Stimulated activated CD8-positive, alpha-beta memory T cell treated with anti-CD3 and anti-CD28 coated beads, Interleukin-2, amount 100 ng/mL, for 1 hour (primary cell): Measurements from ENCODE around the gene DNAH2.

Experiments used
- DNase-seq, 2 donors: peaks; one replicate each; pipeline ENCODE4 v3.0.0-alpha.2; 2020; ENCODE audit warnings: low read depth in 2 of 2

DNAH2 gene

GRCh38 chr17:7838090-7839075, 120.8 kb downstream of the DNAH2 start:
- no peak for DNase-seq

- DNase-seq: no peak
Observed at GRCh38 chr17:7839190-7839875, 121.8 kb downstream of the DNAH2 start.

- DNase-seq: no peak
Observed at GRCh38 chr17:7839876-7840261, 122.3 kb downstream of the DNAH2 start.

- DNase-seq: no peak
Observed at GRCh38 chr17:7840441-7840840, 122.9 kb downstream of the DNAH2 start.

GRCh38 chr17:7840875-7841274, 123.3 kb downstream of the DNAH2 start:
- no peak for DNase-seq

GRCh38 chr17:7841396-7841914, 123.9 kb downstream of the DNAH2 start:
- peak; percentile 89 to 91 for DNase-seq

GRCh38 chr17:7841915-7842379, 124.4 kb downstream of the DNAH2 start:
- peak; percentile 72 to 75 for DNase-seq

GRCh38 chr17:7842380-7843256, 125.1 kb downstream of the DNAH2 start:
- peak; percentile 84 to 95 for DNase-seq

GRCh38 chr17:7843257-7843535, 125.7 kb downstream of the DNAH2 start:
- DNase-seq: no peak

- peak; percentile 85 to 87 for DNase-seq
Observed at GRCh38 chr17:7843536-7844291, 126.2 kb downstream of the DNAH2 start.

GRCh38 chr17:7844292-7845154, 127.0 kb downstream of the DNAH2 start:
- peak; percentile 61 to 65 for DNase-seq

GRCh38 chr17:7845359-7846062, 128.0 kb downstream of the DNAH2 start:
- no peak for DNase-seq

GRCh38 chr17:7846063-7846735, 128.7 kb downstream of the DNAH2 start:
- DNase-seq: no peak

- DNase-seq: no peak
Observed at GRCh38 chr17:7846765-7847661, 129.5 kb downstream of the DNAH2 start.

GRCh38 chr17:7848131-7848579, 130.6 kb downstream of the DNAH2 start:
- DNase-seq: no peak

- no peak for DNase-seq
Observed at GRCh38 chr17:7848739-7849129, 131.2 kb downstream of the DNAH2 start.

GRCh38 chr17:7849130-7849750, 131.7 kb downstream of the DNAH2 start:
- no peak for DNase-seq
